H1 (cell line): ENCODE results near the gene TET1. TPM values are rescaled to one million over a fixed set of nuclear protein-coding genes. Genes with fewer than 3 reads are reported as not detected.

Experiments used
- CREB1 ChIP-seq: IDR thresholded peaks from 2 replicates; pipeline ENCODE4 v1.6.1; 2012; ENCODE audit warnings: inconsistent platforms
- RFX5 ChIP-seq: IDR thresholded peaks from 2 replicates; pipeline ENCODE4 v1.6.1; 2011; ENCODE audit warnings: low read depth, low read length, improper control_type of control experiment, borderline replicate concordance
- RNF2 ChIP-seq: fragments of 200-900, 300-1000 bp; sonication (generic); IDR thresholded peaks from 2 replicates; pipeline ENCODE4 v1.7.1; 2016; ENCODE audit warnings: borderline replicate concordance, low read depth, mild to moderate bottlenecking, antibody characterized with exemption, low read length; ENCODE audit not compliant: poor library complexity, severe bottlenecking; ENCODE audit errors: missing control alignments
- SP1 ChIP-seq: IDR thresholded peaks from 2 replicates; pipeline ENCODE4 v1.6.1; 2011; ENCODE audit warnings: low read depth, low read length
- TEAD4 ChIP-seq: IDR thresholded peaks from 2 replicates; pipeline ENCODE4 v1.6.1; 2012; ENCODE audit warnings: low read depth, low read length, inconsistent platforms, mixed read lengths
- polyA plus RNA-seq, 7 experiments: library from polyadenylated mRNA; depleted of rRNA in 3 of 7; stranded (reverse) in 5 of 7; unstranded in 2 of 7; fragments of >200 nt in 5 of 7; fragments of 200-250 nt in 2 of 7; gene quantifications; 1 replicate in 5 of 7; 2 replicates in 1 of 7; 4 replicates in 1 of 7; pipeline versions ENCODE4 v1.2.1 to v1.2.3, GENCODE V29; 2011 to 2013; ENCODE audit warnings: missing spikeins in 2 of 7, mixed read lengths in 2 of 7
- total RNA-seq: library from RNA; stranded (reverse); fragmentation: NEBNext Ultra II Directional; extraction: Animal tissue kit (Norgen Biotek cat#: 25700); gene quantifications from 2 replicates; pipeline ENCODE4 v1.2.1, GENCODE V29; 2021
- TF ChIP-seq, protein P1 (sequence below): fragments of 300-600 bp; sonication (generic); IDR thresholded peaks from 2 replicates; pipeline ENCODE4 v1.7.1; 2012; ENCODE audit warnings: low read length, moderate library complexity, mild to moderate bottlenecking, inconsistent platforms; ENCODE audit not compliant: insufficient replicate concordance
- TF ChIP-seq, protein P2 (sequence below): IDR thresholded peaks from 2 replicates; pipeline ENCODE4 v1.6.1; 2011; ENCODE audit warnings: low read depth, mild to moderate bottlenecking, low read length; ENCODE audit not compliant: insufficient read depth

The TET1 gene
- total and polyA plus RNA-seq, 2 of the 8 experiments (the other 6 are each of a cell fraction or from before 2014, with no cell fraction given), result 15.2 to 69.3 TPM

- TF ChIP-seq, protein P1, sequence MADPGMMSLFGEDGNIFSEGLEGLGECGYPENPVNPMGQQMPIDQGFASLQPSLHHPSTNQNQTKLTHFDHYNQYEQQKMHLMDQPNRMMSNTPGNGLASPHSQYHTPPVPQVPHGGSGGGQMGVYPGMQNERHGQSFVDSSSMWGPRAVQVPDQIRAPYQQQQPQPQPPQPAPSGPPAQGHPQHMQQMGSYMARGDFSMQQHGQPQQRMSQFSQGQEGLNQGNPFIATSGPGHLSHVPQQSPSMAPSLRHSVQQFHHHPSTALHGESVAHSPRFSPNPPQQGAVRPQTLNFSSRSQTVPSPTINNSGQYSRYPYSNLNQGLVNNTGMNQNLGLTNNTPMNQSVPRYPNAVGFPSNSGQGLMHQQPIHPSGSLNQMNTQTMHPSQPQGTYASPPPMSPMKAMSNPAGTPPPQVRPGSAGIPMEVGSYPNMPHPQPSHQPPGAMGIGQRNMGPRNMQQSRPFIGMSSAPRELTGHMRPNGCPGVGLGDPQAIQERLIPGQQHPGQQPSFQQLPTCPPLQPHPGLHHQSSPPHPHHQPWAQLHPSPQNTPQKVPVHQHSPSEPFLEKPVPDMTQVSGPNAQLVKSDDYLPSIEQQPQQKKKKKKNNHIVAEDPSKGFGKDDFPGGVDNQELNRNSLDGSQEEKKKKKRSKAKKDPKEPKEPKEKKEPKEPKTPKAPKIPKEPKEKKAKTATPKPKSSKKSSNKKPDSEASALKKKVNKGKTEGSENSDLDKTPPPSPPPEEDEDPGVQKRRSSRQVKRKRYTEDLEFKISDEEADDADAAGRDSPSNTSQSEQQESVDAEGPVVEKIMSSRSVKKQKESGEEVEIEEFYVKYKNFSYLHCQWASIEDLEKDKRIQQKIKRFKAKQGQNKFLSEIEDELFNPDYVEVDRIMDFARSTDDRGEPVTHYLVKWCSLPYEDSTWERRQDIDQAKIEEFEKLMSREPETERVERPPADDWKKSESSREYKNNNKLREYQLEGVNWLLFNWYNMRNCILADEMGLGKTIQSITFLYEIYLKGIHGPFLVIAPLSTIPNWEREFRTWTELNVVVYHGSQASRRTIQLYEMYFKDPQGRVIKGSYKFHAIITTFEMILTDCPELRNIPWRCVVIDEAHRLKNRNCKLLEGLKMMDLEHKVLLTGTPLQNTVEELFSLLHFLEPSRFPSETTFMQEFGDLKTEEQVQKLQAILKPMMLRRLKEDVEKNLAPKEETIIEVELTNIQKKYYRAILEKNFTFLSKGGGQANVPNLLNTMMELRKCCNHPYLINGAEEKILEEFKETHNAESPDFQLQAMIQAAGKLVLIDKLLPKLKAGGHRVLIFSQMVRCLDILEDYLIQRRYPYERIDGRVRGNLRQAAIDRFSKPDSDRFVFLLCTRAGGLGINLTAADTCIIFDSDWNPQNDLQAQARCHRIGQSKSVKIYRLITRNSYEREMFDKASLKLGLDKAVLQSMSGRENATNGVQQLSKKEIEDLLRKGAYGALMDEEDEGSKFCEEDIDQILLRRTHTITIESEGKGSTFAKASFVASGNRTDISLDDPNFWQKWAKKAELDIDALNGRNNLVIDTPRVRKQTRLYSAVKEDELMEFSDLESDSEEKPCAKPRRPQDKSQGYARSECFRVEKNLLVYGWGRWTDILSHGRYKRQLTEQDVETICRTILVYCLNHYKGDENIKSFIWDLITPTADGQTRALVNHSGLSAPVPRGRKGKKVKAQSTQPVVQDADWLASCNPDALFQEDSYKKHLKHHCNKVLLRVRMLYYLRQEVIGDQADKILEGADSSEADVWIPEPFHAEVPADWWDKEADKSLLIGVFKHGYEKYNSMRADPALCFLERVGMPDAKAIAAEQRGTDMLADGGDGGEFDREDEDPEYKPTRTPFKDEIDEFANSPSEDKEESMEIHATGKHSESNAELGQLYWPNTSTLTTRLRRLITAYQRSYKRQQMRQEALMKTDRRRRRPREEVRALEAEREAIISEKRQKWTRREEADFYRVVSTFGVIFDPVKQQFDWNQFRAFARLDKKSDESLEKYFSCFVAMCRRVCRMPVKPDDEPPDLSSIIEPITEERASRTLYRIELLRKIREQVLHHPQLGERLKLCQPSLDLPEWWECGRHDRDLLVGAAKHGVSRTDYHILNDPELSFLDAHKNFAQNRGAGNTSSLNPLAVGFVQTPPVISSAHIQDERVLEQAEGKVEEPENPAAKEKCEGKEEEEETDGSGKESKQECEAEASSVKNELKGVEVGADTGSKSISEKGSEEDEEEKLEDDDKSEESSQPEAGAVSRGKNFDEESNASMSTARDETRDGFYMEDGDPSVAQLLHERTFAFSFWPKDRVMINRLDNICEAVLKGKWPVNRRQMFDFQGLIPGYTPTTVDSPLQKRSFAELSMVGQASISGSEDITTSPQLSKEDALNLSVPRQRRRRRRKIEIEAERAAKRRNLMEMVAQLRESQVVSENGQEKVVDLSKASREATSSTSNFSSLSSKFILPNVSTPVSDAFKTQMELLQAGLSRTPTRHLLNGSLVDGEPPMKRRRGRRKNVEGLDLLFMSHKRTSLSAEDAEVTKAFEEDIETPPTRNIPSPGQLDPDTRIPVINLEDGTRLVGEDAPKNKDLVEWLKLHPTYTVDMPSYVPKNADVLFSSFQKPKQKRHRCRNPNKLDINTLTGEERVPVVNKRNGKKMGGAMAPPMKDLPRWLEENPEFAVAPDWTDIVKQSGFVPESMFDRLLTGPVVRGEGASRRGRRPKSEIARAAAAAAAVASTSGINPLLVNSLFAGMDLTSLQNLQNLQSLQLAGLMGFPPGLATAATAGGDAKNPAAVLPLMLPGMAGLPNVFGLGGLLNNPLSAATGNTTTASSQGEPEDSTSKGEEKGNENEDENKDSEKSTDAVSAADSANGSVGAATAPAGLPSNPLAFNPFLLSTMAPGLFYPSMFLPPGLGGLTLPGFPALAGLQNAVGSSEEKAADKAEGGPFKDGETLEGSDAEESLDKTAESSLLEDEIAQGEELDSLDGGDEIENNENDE, result no peak
- no peak for TF ChIP-seq RNF2
- TF ChIP-seq TEAD4, result no peak
- TF ChIP-seq CREB1, result peak; percentile 96
- TF ChIP-seq, protein P2, sequence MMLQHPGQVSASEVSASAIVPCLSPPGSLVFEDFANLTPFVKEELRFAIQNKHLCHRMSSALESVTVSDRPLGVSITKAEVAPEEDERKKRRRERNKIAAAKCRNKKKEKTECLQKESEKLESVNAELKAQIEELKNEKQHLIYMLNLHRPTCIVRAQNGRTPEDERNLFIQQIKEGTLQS, result peak; percentile 69; the same call in 1 of the 2 replicates
- 0 out of 2 replicates have a peak, but pooled peaks have one; percentile 13 for TF ChIP-seq RFX5
- TF ChIP-seq SP1, result no peak
Measured at GRCh38 chr10:68720793-68721672, 160.9 kb downstream of the TET1 start, which contains the start of gene CCAR1 (continued).
